ENCODE data around the gene DDTL. TPM values are rescaled to one million over a fixed set of nuclear protein-coding genes. Genes with fewer than 3 reads are reported as not detected.
"Not testable (repeated sequence)": the region's sequence is repeated elsewhere in the genome, so short reads cannot be mapped to it uniquely, and the experiment has no call there.

DDTL gene
- total RNA-seq, 1 donor from 2014 or later: not detected

DNA sequence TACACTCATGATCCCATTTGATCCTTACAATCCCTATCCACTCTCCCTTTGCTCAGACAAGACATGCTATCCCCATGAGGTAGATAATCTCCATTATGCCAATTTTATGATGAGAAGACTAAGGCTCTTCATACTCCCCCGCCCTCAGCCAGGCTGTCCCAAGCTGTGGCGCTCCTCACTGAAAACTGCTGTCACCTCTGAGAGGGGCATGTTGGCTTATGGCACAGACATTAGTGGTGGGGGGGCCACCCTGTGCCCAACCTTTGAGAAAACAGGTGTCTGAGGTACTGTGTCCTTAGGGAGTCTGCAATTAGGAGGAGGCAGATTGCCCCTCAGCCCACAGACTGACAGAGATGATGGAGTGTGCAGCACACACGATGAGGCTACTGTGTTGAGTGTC, 2.4 kb downstream of the DDTL start:
- no peak for ATAC-seq
- DNase-seq (ENCODE audit: low spot score): no peak

- ATAC-seq (no peak), DNase-seq (ENCODE audit: low spot score) (no peak)
Measured at GRCh38 chr22:23970201-23970641, 3.5 kb downstream of the DDTL start.

DNA sequence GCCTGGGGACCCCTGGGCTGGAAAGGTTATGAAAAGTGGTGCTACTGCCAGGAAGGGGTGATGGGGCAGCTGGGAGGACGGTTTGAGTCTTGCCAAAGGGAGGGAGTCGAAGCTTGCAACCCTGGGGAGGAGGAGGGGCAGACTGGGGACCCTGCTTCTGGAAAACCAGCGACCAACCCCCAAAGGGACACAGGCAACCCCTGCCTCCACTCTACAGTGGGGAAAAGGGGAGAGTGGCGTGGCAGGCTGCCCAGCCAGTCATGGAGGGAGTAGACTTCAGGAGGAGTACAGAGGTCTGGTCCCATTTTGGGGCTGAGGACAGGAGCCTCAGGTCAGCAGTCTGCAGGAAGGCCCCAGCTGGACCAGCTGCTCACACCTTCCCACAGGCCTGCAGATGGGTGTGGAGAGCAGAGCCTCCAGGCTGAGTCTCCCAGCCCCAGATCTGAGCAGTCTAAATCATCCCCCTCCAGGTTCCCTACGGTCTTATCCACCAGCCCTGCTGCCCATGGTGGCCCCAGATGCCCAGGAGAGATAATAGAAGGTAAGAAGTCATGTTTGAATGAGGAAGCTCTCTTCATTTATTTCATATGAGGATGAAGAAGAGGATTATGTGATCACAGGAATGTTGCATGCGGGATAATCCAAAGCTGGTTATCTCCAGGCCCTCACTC, 4.3 kb downstream of the DDTL start:
- no peak for ATAC-seq
- DNase-seq (ENCODE audit: low spot score): no peak

- ATAC-seq: not testable (repeated sequence)
Measured at GRCh38 chr22:23971927-23972326, 5.2 kb downstream of the DDTL start.

DNA sequence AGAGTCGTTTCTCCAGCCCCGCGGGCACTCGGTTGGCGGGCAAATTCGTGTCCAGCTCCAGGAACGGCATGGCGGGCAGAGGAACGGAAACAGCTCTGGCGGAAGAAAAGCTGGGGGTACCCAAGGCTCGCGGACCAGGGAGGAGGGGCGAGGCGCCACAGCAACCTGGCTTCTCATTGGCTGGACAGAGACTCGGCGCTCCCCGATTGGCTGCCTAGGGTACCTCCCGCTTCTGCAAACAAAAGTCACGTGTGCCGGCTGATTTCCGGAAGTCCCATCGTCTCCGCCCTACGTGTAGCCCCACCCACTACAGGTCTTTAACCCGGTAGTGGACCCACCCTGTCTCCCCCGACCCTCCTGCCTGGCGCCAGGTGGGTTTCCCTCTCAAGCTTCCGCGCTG, 7.7 kb downstream of the DDTL start, which contains the start of gene DDT:
DDT (minus strand) TSS at position 97 of the 400 bp plus-strand sequence; CDS start at position 70, 27 bp downstream.
- ATAC-seq: peak; percentile 90
- DNase-seq (ENCODE audit: low spot score): not testable (repeated sequence)

More at GRCh38 chr22:23971927-23972326, 5.2 kb downstream of the DDTL start:
- not testable (repeated sequence) for DNase-seq (ENCODE audit: low spot score)

DNA sequence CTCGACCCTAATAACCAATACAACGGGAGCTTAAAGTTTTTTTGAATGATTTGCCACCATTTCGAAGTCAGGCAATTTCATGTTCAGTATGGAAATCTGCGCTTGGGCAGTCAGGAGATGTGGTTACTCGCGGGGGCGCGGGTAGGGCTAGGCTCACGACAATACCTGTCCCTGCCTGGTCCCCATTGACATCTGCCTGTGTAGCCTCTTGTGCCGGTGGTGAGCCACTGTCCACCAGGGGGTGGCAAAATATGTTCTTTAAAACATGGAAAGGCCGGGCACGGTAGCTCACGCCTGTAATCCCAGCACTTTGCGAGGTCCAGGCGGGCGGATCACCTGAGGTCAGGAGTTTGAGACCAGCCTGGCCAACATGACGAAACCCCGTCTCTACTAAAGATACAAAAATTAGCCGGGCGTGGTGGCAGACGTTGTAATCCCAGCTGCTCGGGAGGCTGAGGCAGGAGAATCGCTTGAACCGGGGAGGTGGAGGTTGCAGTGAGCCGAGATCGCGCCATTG, 8.2 kb downstream of the DDTL start:
- peak; percentile 63 for ATAC-seq
- not testable (repeated sequence) for DNase-seq (ENCODE audit: low spot score)

- not testable (repeated sequence) for ATAC-seq; DNase-seq (ENCODE audit: low spot score)
Measured at GRCh38 chr22:23977304-23977703, 10.6 kb downstream of the DDTL start.

DNA sequence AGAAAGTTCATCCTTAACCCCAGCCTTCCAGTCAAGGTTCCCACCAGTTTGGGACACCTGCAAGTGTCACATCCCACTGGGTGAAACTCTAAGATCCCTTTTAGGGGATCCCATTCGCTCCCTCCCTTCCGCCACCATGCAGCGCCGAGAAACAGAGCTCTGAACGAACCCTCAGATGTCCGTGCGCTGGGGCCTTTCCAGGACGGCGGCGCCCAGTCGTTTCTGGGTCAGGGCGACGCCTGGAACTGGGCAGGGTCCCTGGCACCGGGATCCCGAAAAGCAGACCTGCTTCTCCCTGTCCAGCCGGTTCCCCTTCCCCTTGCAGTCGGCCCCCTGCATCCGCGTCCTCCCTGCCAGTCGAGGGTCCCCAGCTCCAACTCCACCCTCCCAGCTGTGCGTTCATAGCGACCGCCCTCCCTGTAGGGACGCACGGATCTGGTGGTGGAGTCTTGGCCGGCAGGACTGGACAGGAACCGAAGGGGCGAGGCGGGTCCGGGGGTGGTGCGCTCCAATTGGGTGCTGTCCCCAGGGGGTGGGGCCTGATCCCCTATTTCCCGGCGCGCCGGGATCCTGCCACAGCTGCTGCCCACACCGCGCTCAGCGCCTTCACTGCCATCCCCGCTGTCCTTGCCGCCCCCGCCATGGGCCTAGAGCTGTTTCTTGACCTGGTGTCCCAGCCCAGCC, 13.0 kb downstream of the DDTL start, which contains the start of gene GSTT2:
GSTT2 (plus strand) TSS at position 578 of the 684 bp plus-strand sequence.
- peak; percentile 93 for ATAC-seq
- DNase-seq (ENCODE audit: low spot score): not testable (repeated sequence)

DNA sequence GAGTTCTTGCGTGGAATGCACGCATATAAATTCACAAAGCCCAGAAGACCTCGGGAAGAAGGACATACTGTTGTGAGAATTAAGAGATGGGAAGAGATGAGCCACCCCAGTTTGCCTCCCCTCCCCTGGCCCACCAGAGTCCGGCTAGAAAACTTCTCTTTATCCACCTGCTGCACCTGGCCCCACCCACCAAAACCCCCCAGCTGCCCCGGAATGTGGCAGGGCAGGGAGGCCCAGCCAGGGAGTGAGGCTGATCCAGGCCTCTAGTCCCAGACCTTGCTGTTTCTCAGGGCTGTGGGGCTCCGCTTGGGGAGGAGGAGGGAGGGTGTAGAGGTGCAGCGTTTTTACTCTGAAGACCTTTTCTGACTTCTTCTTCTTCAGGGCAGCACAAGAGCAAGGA, 13.9 kb downstream of the DDTL start:
- DNase-seq (ENCODE audit: low spot score); ATAC-seq: not testable (repeated sequence)

GRCh38 chr22:23984430-23984829, 17.7 kb downstream of the DDTL start:
- ATAC-seq (no peak), DNase-seq (ENCODE audit: low spot score) (no peak)

- ATAC-seq; DNase-seq (ENCODE audit: low spot score): not testable (repeated sequence)
Measured at GRCh38 chr22:23986089-23986488, 19.4 kb downstream of the DDTL start.

- not testable (repeated sequence) for ATAC-seq; DNase-seq (ENCODE audit: low spot score)
Measured at GRCh38 chr22:23986538-23987178, 20.0 kb downstream of the DDTL start.

DNA sequence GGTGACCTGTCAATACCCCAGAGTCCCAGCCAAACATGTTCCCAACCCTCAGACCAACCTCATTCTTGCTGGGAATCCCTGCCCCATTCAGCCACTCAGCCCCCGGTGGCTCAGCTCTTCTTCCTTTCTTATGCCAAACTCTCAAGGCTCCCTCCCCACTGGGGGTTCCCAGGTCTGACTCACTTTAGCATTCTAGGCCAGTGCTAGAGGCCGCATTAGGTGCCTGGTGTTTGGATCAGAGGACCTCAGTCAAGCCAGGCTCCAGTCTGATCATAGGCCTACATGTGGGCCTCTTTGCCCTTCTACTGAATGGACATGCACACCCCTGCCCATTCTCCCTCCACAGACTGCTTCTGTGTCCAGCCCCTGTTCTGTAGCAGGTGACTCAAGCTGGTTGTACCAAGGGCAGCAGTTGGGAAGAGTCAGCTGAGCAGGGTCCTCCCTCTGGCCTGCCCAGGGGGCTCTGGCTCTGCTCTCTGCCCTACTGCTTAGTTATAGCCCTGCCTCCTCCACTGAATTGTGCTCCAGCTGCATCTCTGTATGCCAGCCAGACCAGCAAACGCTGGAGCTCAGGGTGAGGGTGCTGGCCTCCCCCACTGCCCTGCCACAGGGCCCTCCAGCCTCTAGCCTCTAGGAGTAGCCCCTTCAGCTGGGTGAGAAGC, 23.0 kb downstream of the DDTL start:
- DNase-seq (ENCODE audit: low spot score); ATAC-seq: not testable (repeated sequence)

DNA sequence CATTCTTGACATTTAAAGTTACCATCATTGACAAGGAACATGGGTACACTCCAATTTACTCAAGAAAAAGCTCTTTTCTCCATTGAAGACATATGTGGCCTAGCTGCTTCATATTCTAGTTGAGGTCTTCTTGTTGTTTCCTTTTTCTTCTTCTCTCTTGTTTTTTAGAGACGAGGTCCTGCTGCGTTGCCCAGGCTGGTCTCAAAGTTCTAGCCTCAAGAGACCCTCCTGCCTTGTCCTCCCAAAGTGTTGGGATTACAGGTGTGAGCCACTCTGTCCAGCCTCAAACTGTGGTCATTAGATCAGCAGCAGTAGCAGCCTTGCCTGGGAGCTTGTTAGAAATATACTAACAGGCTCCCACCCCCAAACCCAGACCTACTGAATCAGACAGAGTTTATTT, 26.4 kb downstream of the DDTL start:
- DNase-seq (ENCODE audit: low spot score); ATAC-seq: not testable (repeated sequence)

DNA sequence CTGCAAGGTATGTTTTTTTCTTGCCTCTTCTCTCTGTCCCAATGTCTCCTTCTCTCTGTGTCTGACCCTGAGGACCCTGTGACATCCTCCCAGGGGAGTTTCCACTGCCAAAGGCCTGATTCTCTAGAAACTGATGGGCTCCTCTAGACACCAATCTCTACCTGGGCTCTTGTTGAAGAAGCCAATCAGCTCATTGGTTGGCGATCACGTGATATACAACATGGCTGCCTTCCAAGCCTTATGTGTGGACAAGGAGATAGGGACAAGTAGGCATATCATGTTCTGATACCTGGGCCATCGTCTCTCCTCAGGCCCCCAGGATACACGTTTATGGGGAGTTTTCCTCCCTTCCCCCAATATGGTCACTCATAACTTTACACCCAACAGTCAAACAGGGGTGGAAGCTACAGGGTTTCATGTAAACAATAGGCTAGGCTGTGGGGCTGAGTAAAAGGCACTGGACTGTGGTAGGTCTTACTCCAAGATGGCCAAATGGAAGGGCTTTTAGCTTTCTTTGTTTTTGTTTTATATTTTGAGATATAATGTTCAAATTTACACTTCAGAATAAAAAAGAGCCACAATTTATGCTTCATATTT, 27.0 kb downstream of the DDTL start:
- DNase-seq (ENCODE audit: low spot score); ATAC-seq: not testable (repeated sequence)

- ATAC-seq (peak; percentile 66), DNase-seq (ENCODE audit: low spot score) (no peak)
Measured at GRCh38 chr22:23997092-23997491, 30.4 kb downstream of the DDTL start.

- ATAC-seq; DNase-seq (ENCODE audit: low spot score): not testable (repeated sequence)
Measured at GRCh38 chr22:23999779-24000178, 33.1 kb downstream of the DDTL start.

DNA sequence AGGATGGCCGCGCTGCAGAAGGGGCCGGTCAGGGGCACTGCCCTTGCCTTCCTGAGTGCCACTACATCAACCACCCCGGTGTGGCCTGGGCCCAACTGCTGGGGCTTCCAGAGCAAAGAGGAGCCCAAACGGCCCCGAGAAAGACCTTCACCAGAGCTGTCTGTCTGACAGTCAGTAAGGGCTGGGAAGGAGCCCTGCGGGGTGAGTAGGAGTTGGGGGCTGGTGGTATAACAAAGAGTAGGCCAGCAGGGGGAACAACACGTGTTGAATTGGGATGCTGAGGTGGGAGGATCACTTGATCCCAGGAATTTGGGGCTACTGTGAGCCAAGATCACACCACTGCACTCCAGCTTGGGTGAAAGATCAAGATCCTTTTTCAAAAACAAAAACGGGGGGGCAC, 34.6 kb downstream of the DDTL start:
- DNase-seq (ENCODE audit: low spot score) (no peak), ATAC-seq (no peak)

GRCh38 chr22:24002272-24002671, 35.6 kb downstream of the DDTL start:
- DNase-seq (ENCODE audit: low spot score) (no peak), ATAC-seq (no peak)

DNA sequence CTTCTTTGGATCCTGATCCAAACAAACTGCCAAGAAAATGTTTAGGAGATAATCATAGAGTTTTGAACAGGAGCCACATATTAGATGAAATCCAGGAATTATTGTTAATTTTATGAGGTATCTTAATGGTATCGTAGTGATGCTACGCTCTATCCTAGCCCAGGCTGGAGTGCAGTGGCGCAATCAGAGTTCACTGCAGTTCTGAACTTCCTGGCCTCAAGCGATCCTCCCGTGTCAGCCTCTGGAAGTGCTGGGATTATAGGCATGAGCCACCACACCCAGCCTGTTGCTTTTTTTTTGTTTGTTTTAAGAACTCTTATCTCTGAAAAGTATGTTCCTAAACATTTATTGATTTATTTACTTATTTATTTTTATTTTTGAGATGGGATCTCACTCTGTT, 36.2 kb downstream of the DDTL start:
- DNase-seq (ENCODE audit: low spot score) (no peak), ATAC-seq (no peak)
